Measurements from ENCODE around the gene SMAD4.

The SMAD4 gene

GRCh38 chr18:51013259-51013658 lies 16.8 kb upstream of the SMAD4 start:
- H4K20me1 ChIP-seq (ENCODE audit: insufficient read depth, low read length) = no peaks in the 10 kb centered on the region
- no peak overlapping the region for H3K27ac ChIP-seq (ENCODE audit: low read length)
- H3K4me3 ChIP-seq (ENCODE audit: low read depth in 1 of 2, low read length in 2 of 2) = no peak overlapping the region
- H3K79me2 ChIP-seq (ENCODE audit: insufficient read depth, low read length) = no peaks in the 10 kb centered on the region
- H2AFZ ChIP-seq (ENCODE audit: low read depth, low read length) = no peak overlapping the region
- H3K27me3 ChIP-seq (ENCODE audit: insufficient read depth, low read length, poor library complexity) = no peaks in the 10 kb centered on the region
- TF ChIP-seq CTCF (IDR thresholded peaks at IDR 0.05; ENCODE audit: borderline replicate concordance, extremely low read depth, low read length, poor library complexity, severe bottlenecking) (no peak), EZH2 (IDR thresholded peaks at IDR 0.05; ENCODE audit: borderline replicate concordance, low read depth, low read length, severe bottlenecking) (no peak)
- H3K4me1 ChIP-seq (ENCODE audit: insufficient read depth, low read length) = no peaks in the 10 kb centered on the region
- H3K4me2 ChIP-seq (ENCODE audit: insufficient read depth, low read length) = no peak overlapping the region
- DNase-seq (no peak), ATAC-seq (ENCODE audit: insufficient read depth, low read depth) (no peak)
- H3K9me3 ChIP-seq (ENCODE audit: insufficient read depth, low read length, severe bottlenecking) = peaks cover 7% of the 10 kb centered on the region
- no peaks in the 10 kb centered on the region for H3K36me3 ChIP-seq (ENCODE audit: insufficient read depth, low read length)
- H3K9ac ChIP-seq (ENCODE audit: low read depth, low read length) = no peak overlapping the region

GRCh38 chr18:51017140-51017879 lies 12.7 kb upstream of the SMAD4 start:
- no peak for TF ChIP-seq CTCF (IDR thresholded peaks at IDR 0.05; ENCODE audit: borderline replicate concordance, extremely low read depth, low read length, poor library complexity, severe bottlenecking)
- TF ChIP-seq EZH2 (IDR thresholded peaks at IDR 0.05; ENCODE audit: borderline replicate concordance, low read depth, low read length, severe bottlenecking) = no peak
- Histone ChIP-seq H3K4me1 (ENCODE audit: insufficient read depth, low read length) (no peaks in the 10 kb centered on the region), H3K27ac (ENCODE audit: low read length) (no peak overlapping the region), H3K9me3 (ENCODE audit: insufficient read depth, low read length, severe bottlenecking) (peaks cover 7% of the 10 kb centered on the region), H3K4me2 (ENCODE audit: insufficient read depth, low read length) (no peak overlapping the region), H3K9ac (ENCODE audit: low read depth, low read length) (no peak overlapping the region), H3K4me3 (ENCODE audit: low read depth in 1 of 2, low read length in 2 of 2) (no peak overlapping the region), H3K36me3 (ENCODE audit: insufficient read depth, low read length) (no peaks in the 10 kb centered on the region), H3K79me2 (ENCODE audit: insufficient read depth, low read length) (no peaks in the 10 kb centered on the region), H3K27me3 (ENCODE audit: insufficient read depth, low read length, poor library complexity) (no peaks in the 10 kb centered on the region), H2AFZ (ENCODE audit: low read depth, low read length) (no peak overlapping the region), H4K20me1 (ENCODE audit: insufficient read depth, low read length) (no peaks in the 10 kb centered on the region)
- DNase-seq = no peak
- ATAC-seq (ENCODE audit: insufficient read depth, low read depth) = no peak; the same call in 2 of the 3 replicates

GRCh38 chr18:51020536-51020935 lies 9.5 kb upstream of the SMAD4 start:
- no peak overlapping the region for H3K27ac ChIP-seq (ENCODE audit: low read length)

More at GRCh38 chr18:51020536-51020935, 9.5 kb upstream of the SMAD4 start:
- H3K4me1 ChIP-seq (ENCODE audit: insufficient read depth, low read length) = peaks cover 7% of the 10 kb centered on the region
- no peaks in the 10 kb centered on the region for H3K36me3 ChIP-seq (ENCODE audit: insufficient read depth, low read length)
- ATAC-seq (ENCODE audit: insufficient read depth, low read depth) = no peak
- H4K20me1 ChIP-seq (ENCODE audit: insufficient read depth, low read length) = no peaks in the 10 kb centered on the region
- no peak overlapping the region for H3K9ac ChIP-seq (ENCODE audit: low read depth, low read length)
- peaks cover 5% of the 10 kb centered on the region; the same call in 1 of the 2 replicates for H3K79me2 ChIP-seq (ENCODE audit: insufficient read depth, low read length)
- H2AFZ ChIP-seq (ENCODE audit: low read depth, low read length) = no peak overlapping the region
- no peak for TF ChIP-seq CTCF (IDR thresholded peaks at IDR 0.05; ENCODE audit: borderline replicate concordance, extremely low read depth, low read length, poor library complexity, severe bottlenecking)
- no peak for TF ChIP-seq EZH2 (IDR thresholded peaks at IDR 0.05; ENCODE audit: borderline replicate concordance, low read depth, low read length, severe bottlenecking)
- no peak overlapping the region for H3K4me3 ChIP-seq (ENCODE audit: low read depth in 1 of 2, low read length in 2 of 2)
- no peak for DNase-seq
- no peaks in the 10 kb centered on the region for H3K9me3 ChIP-seq (ENCODE audit: insufficient read depth, low read length, severe bottlenecking)
- H3K4me2 ChIP-seq (ENCODE audit: insufficient read depth, low read length) = no peak overlapping the region
- no peaks in the 10 kb centered on the region for H3K27me3 ChIP-seq (ENCODE audit: insufficient read depth, low read length, poor library complexity)
